Measurements from ENCODE around the gene RFX7. TPM values are rescaled to one million over a fixed set of nuclear protein-coding genes. Genes with fewer than 3 reads are reported as not detected.

The RFX7 gene
- total RNA-seq, 1 experiment from 2014 or later: 18.1 TPM

Other genes with a start within 250 kb of the RFX7 start
- gene TEX9, start 121.5 kb upstream of the RFX7 start, total RNA-seq (2021; ENCODE audit: unreplicated experiment): 5.2 TPM
- 1.9 TPM for gene MNS1, start 221.3 kb upstream of the RFX7 start, total RNA-seq (2021; ENCODE audit: unreplicated experiment)